K562 treated with DMSO at 1 percent for 48 hours (cell line): Measurements from ENCODE around the gene ZNF614. TPM values are rescaled to one million over a fixed set of nuclear protein-coding genes. Genes with fewer than 3 reads are reported as not detected.

Experiments used
- total RNA-seq: library from RNA; unstranded; fragments of 300-600 nt; gene quantifications from 2 replicates; pipeline ENCODE4 v1.2.3, GENCODE V29; 2022; ENCODE audit warnings: low replicate concordance; ENCODE audit errors: extremely low read depth

ZNF614 gene
- total RNA-seq, result not detected in 2 replicates

GRCh38 chr19:52028027-52028779 lies at the start of gene ZNF614:
ZNF614 (minus strand) TSS chr19:52028379; CDS start chr19:52025745, 2,634 bp downstream.

GRCh38 chr19:52048555-52049501 lies 20.6 kb upstream of the ZNF614 start, which contains the start of gene ZNF432:
ZNF432 (minus strand) TSS chr19:52048838; CDS start chr19:52046868, 1,970 bp downstream.

GRCh38 chr19:52007806-52008557 lies 20.2 kb downstream of the ZNF614 start, which contains the start of gene ZNF615:
ZNF615 (minus strand) TSS chr19:52008211; CDS start chr19:52003711, 4,500 bp downstream.

GRCh38 chr19:51986309-51987291 lies 41.6 kb downstream of the ZNF614 start, which contains the start of gene ZNF350:
ZNF350 (minus strand) TSS chr19:51986840; CDS start chr19:51974360, 12,480 bp downstream.

Other genes with a start within 250 kb of the ZNF614 start
- gene FPR3, start 233.2 kb downstream of the ZNF614 start, total RNA-seq, result not detected in 2 replicates
- gene ZNF577, start 140.4 kb downstream of the ZNF614 start, total RNA-seq, result not detected in 2 replicates
- not detected in 2 replicates for gene ZNF649, start 123.4 kb downstream of the ZNF614 start, total RNA-seq
- gene ZNF613, start 100.9 kb downstream of the ZNF614 start, total RNA-seq, result not detected in 2 replicates
- not detected in 2 replicates for gene ZNF350, start 41.5 kb downstream of the ZNF614 start, total RNA-seq
- gene ZNF615, start 20.2 kb downstream of the ZNF614 start, total RNA-seq, result not detected in 2 replicates
- not detected in 2 replicates for gene ZNF432, start 20.5 kb upstream of the ZNF614 start, total RNA-seq
- gene ZNF841, start 67.4 kb upstream of the ZNF614 start, total RNA-seq, result not detected in 2 replicates
- not detected in 2 replicates for gene ZNF616, start 111.6 kb upstream of the ZNF614 start, total RNA-seq
- not detected in 2 replicates for gene ZNF836, start 143.2 kb upstream of the ZNF614 start, total RNA-seq
- not detected in 2 replicates for gene PPP2R1A, start 161.7 kb upstream of the ZNF614 start, total RNA-seq
- gene ZNF766, start 241.2 kb upstream of the ZNF614 start, total RNA-seq, result not detected in 2 replicates